Stimulated activated CD8-positive, alpha-beta memory T cell treated with anti-CD3 and anti-CD28 coated beads, Interleukin-2, amount 100 ng/mL, for 48 hours (primary cell): ENCODE results near the gene FBXW7.
"Not testable (repeated sequence)": the region's sequence is repeated elsewhere in the genome, so short reads cannot be mapped to it uniquely, and the experiment has no call there.

Experiments used
- DNase-seq, 2 donors: peaks; one replicate each; pipeline ENCODE4 v3.0.0-alpha.2; 2020; ENCODE audit warnings: low read depth in 2 of 2

The FBXW7 gene

GRCh38 chr4:152545088-152545487, 9.2 kb upstream of the FBXW7 start:
- DNase-seq = no peak

- DNase-seq = not testable (repeated sequence)
Observed at GRCh38 chr4:152544533-152544932, 8.6 kb upstream of the FBXW7 start.

GRCh38 chr4:152540941-152541340, 5.0 kb upstream of the FBXW7 start:
- no peak for DNase-seq

- no peak for DNase-seq
Observed at GRCh38 chr4:152540293-152540674, 4.4 kb upstream of the FBXW7 start.

- no peak for DNase-seq
Observed at GRCh38 chr4:152539556-152540292, 3.8 kb upstream of the FBXW7 start.

- no peak for DNase-seq
Observed at GRCh38 chr4:152537881-152538280, 2.0 kb upstream of the FBXW7 start.

- DNase-seq = no peak
Observed at GRCh38 chr4:152536545-152537182, 772 bp upstream of the FBXW7 start.

- DNase-seq = no peak
Observed at GRCh38 chr4:152535360-152535902, 461 bp downstream of the FBXW7 start.

- peak in 1 of 2 donors; percentile 28 for DNase-seq
Observed at GRCh38 chr4:152534541-152535359, 1.1 kb downstream of the FBXW7 start.

GRCh38 chr4:152531479-152531878, 4.4 kb downstream of the FBXW7 start:
- DNase-seq = no peak

GRCh38 chr4:152530600-152530999, 5.3 kb downstream of the FBXW7 start:
- DNase-seq = no peak

GRCh38 chr4:152529880-152530279, 6.0 kb downstream of the FBXW7 start:
- no peak for DNase-seq

GRCh38 chr4:152528060-152528459, 7.8 kb downstream of the FBXW7 start:
- DNase-seq = no peak

- no peak for DNase-seq
Observed at GRCh38 chr4:152525878-152526277, 10.0 kb downstream of the FBXW7 start.

GRCh38 chr4:152524427-152524826, 11.5 kb downstream of the FBXW7 start:
- no peak for DNase-seq

- DNase-seq = no peak
Observed at GRCh38 chr4:152523731-152524130, 12.2 kb downstream of the FBXW7 start.

- no peak for DNase-seq
Observed at GRCh38 chr4:152522754-152523153, 13.1 kb downstream of the FBXW7 start.

GRCh38 chr4:152522245-152522644, 13.6 kb downstream of the FBXW7 start:
- DNase-seq = no peak

GRCh38 chr4:152516156-152516555, 19.7 kb downstream of the FBXW7 start:
- no peak for DNase-seq

GRCh38 chr4:152515678-152516077, 20.2 kb downstream of the FBXW7 start:
- no peak for DNase-seq

GRCh38 chr4:152514356-152514755, 21.5 kb downstream of the FBXW7 start:
- no peak for DNase-seq

GRCh38 chr4:152513078-152513477, 22.8 kb downstream of the FBXW7 start:
- DNase-seq = no peak
